HL-60 (cell line): ENCODE measurements around the gene ARID2.

Experiments
- DNase-seq, 2 experiments: peaks; one replicate each; pipeline ENCODE4 v3.0.0-alpha.2; 2010 to 2020; ENCODE audit warnings: low read depth in 1 of 2, low spot score in 1 of 2
- H3K27ac ChIP-seq: fragments of 250-450 bp; sonication (Bioruptor Pico); replicated peaks from 2 replicates; pipeline ENCODE4 v1.5.1; 2020; ENCODE audit warnings: mild to moderate bottlenecking, moderate library complexity
- H3K27me3 ChIP-seq: fragments of 250-450 bp; sonication (Bioruptor Pico); 2 replicates; pipeline ENCODE4 v1.5.1; 2021; ENCODE audit warnings: mild to moderate bottlenecking, moderate library complexity; ENCODE audit not compliant: insufficient read depth, poor library complexity, severe bottlenecking
- H3K4me3 ChIP-seq: replicated peaks from 2 replicates; pipeline ENCODE4 v1.5.1; 2011; ENCODE audit warnings: mild to moderate bottlenecking, control low read depth, low read length; ENCODE audit not compliant: insufficient read depth
- GABPA ChIP-seq: IDR thresholded peaks from 2 replicates; pipeline ENCODE4 v1.6.1; 2012; ENCODE audit warnings: low read depth
- POLR2AphosphoS5 ChIP-seq: IDR thresholded peaks from 2 replicates; pipeline ENCODE4 v1.6.1; 2012; ENCODE audit warnings: low read depth
- SPI1 ChIP-seq: IDR thresholded peaks from 2 replicates; pipeline ENCODE4 v1.6.1; 2012; ENCODE audit warnings: low read depth, mild to moderate bottlenecking, borderline replicate concordance
- TF ChIP-seq, protein P1 (sequence below): IDR thresholded peaks from one replicate; pipeline ENCODE4 v1.5.1; 2011; ENCODE audit warnings: low read length, control low read depth, inconsistent platforms; ENCODE audit not compliant: insufficient read depth
- TF ChIP-seq, protein P2 (sequence below): IDR thresholded peaks from 2 replicates; pipeline ENCODE4 v1.6.1; 2012; ENCODE audit warnings: low read depth; ENCODE audit not compliant: insufficient replicate concordance

ARID2 gene

DNA sequence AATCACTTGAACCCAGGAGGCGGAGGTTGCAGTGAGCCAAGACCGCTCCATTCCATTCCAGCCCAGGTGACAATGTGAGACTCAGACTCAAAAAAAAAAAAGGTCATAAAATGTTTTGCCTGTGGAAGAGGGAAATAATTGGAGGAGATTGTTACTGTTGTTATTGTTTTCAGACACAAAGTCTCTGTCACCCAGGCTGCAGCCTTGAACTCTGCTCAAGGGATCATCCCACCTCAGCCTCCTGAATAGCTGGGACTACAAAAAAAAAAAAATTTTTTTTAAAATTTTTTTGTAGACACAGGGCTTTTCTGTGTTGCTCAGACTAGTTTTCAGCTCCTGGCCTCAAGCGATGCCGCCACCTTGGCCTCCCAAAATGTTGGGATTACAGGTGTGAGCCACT, 33.9 kb downstream of the ARID2 start:
- TF ChIP-seq POLR2AphosphoS5 (no peak), SPI1 (no peak), GABPA (no peak)
- TF ChIP-seq, protein P1, sequence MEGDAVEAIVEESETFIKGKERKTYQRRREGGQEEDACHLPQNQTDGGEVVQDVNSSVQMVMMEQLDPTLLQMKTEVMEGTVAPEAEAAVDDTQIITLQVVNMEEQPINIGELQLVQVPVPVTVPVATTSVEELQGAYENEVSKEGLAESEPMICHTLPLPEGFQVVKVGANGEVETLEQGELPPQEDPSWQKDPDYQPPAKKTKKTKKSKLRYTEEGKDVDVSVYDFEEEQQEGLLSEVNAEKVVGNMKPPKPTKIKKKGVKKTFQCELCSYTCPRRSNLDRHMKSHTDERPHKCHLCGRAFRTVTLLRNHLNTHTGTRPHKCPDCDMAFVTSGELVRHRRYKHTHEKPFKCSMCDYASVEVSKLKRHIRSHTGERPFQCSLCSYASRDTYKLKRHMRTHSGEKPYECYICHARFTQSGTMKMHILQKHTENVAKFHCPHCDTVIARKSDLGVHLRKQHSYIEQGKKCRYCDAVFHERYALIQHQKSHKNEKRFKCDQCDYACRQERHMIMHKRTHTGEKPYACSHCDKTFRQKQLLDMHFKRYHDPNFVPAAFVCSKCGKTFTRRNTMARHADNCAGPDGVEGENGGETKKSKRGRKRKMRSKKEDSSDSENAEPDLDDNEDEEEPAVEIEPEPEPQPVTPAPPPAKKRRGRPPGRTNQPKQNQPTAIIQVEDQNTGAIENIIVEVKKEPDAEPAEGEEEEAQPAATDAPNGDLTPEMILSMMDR: no peak
- TF ChIP-seq, protein P2, sequence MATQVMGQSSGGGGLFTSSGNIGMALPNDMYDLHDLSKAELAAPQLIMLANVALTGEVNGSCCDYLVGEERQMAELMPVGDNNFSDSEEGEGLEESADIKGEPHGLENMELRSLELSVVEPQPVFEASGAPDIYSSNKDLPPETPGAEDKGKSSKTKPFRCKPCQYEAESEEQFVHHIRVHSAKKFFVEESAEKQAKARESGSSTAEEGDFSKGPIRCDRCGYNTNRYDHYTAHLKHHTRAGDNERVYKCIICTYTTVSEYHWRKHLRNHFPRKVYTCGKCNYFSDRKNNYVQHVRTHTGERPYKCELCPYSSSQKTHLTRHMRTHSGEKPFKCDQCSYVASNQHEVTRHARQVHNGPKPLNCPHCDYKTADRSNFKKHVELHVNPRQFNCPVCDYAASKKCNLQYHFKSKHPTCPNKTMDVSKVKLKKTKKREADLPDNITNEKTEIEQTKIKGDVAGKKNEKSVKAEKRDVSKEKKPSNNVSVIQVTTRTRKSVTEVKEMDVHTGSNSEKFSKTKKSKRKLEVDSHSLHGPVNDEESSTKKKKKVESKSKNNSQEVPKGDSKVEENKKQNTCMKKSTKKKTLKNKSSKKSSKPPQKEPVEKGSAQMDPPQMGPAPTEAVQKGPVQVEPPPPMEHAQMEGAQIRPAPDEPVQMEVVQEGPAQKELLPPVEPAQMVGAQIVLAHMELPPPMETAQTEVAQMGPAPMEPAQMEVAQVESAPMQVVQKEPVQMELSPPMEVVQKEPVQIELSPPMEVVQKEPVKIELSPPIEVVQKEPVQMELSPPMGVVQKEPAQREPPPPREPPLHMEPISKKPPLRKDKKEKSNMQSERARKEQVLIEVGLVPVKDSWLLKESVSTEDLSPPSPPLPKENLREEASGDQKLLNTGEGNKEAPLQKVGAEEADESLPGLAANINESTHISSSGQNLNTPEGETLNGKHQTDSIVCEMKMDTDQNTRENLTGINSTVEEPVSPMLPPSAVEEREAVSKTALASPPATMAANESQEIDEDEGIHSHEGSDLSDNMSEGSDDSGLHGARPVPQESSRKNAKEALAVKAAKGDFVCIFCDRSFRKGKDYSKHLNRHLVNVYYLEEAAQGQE: no peak
- DNase-seq: no peak
- no peak overlapping the region for H3K27ac ChIP-seq

DNA sequence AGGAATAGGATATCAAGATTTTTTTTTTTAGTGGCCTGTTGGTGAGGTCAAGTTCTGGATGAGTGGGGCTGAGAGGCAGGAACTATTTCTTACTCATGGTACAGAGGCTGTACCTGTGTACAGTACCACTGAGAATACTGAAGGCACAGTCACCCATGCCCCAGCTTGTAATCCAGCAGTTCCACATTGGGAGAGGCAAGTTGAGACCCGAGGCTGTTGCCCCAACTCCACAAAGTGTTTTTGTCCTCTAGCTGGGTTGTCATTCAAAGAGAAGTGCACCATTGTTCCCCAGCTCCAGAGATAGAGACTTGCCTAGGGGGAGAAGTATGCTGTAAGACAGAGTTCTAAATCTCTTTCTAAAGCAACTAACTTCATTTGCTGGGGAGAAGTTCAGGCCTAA, 38.7 kb downstream of the ARID2 start:
- H3K27ac ChIP-seq: no peak overlapping the region
- TF ChIP-seq, protein P2: no peak
- TF ChIP-seq POLR2AphosphoS5 (no peak), GABPA (no peak), SPI1 (no peak)
- TF ChIP-seq, protein P1: no peak
- no peak overlapping the region for H3K4me3 ChIP-seq
- DNase-seq: no peak
- no peaks in the 10 kb centered on the region for H3K27me3 ChIP-seq

More for the DNA sequence above, 33.9 kb downstream of the ARID2 start:
- no peaks in the 10 kb centered on the region for H3K27me3 ChIP-seq
- H3K4me3 ChIP-seq: no peak overlapping the region

DNA sequence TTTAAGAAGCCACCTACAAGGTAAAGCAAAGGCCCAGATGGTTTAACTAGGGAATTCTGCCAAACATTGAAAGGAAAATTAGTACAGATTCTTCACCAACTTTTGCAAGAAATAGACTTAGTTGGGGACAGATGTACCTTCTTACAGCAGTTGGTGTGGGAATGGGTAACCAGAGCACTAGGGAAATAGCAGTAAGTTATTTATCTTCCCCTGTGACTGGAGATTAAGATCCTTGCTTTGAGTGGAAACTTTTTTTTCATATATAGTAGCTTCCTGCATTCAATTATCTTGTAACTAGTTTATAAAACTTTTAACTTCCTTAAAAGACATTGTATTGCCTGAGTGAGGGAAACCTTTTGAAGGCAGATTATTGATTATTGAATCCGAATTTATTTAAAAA, 44.2 kb downstream of the ARID2 start:
- TF ChIP-seq, protein P1: no peak
- TF ChIP-seq SPI1 (no peak), GABPA (no peak), POLR2AphosphoS5 (no peak)
- TF ChIP-seq, protein P2: no peak
- Histone ChIP-seq H3K4me3 (no peak overlapping the region), H3K27me3 (no peaks in the 10 kb centered on the region), H3K27ac (no peak overlapping the region)
- no peak for DNase-seq
